Measurements from ENCODE around the gene HEY2. TPM values are rescaled to one million over a fixed set of nuclear protein-coding genes. Genes with fewer than 3 reads are reported as not detected.

Gene HEY2
- total RNA-seq, 1 donor from 2014 or later = 0.98 TPM

- H3K27me3 ChIP-seq = no peaks in the 10 kb centered on the region
- H3K36me3 ChIP-seq = no peaks in the 10 kb centered on the region
- DNase-seq (ENCODE audit: extremely low spot score in 2 of 2) = no peak
- TF ChIP-seq CTCF (IDR thresholded peaks at IDR 0.05) = no peak
- TF ChIP-seq POLR2AphosphoS5 (IDR thresholded peaks at IDR 0.05; ENCODE audit: insufficient read depth in 1 of 2, low read depth in 1 of 2) = no peak
- no peak for TF ChIP-seq POLR2A (IDR thresholded peaks at IDR 0.05)
- no peak overlapping the region for H3K27ac ChIP-seq
- intact Hi-C loops (cut with DNase I) = no loop called here
- H3K9me3 ChIP-seq = no peaks in the 10 kb centered on the region
- H3K4me1 ChIP-seq = peaks cover 33% of the 10 kb centered on the region
- H3K4me3 ChIP-seq = no peak overlapping the region
These were observed 47.9 kb downstream of the HEY2 start for GRCh38 chr6:125797120-125797885.

GRCh38 chr6:125797886-125798444 lies 48.5 kb downstream of the HEY2 start:
- intact Hi-C loops (cut with DNase I) = no loop called here
- Histone ChIP-seq H3K27ac (no peak overlapping the region), H3K36me3 (no peaks in the 10 kb centered on the region), H3K27me3 (no peaks in the 10 kb centered on the region), H3K4me1 (peaks cover 31% of the 10 kb centered on the region), H3K9me3 (no peaks in the 10 kb centered on the region), H3K4me3 (no peak overlapping the region)
- TF ChIP-seq CTCF (IDR thresholded peaks at IDR 0.05) (no peak), POLR2A (IDR thresholded peaks at IDR 0.05) (no peak), POLR2AphosphoS5 (IDR thresholded peaks at IDR 0.05; ENCODE audit: insufficient read depth in 1 of 2, low read depth in 1 of 2) (no peak)
- no peak for DNase-seq (ENCODE audit: extremely low spot score in 2 of 2)

GRCh38 chr6:125798734-125799508 lies 49.5 kb downstream of the HEY2 start:
- Histone ChIP-seq H3K36me3 (no peaks in the 10 kb centered on the region), H3K4me3 (no peak overlapping the region), H3K27ac (no peak overlapping the region), H3K9me3 (no peaks in the 10 kb centered on the region), H3K4me1 (peaks cover 31% of the 10 kb centered on the region), H3K27me3 (no peaks in the 10 kb centered on the region)
- DNase-seq (ENCODE audit: extremely low spot score in 2 of 2) = no peak
- intact Hi-C loops (cut with DNase I) = no loop called here
- TF ChIP-seq POLR2A (IDR thresholded peaks at IDR 0.05) (no peak), CTCF (IDR thresholded peaks at IDR 0.05) (no peak), POLR2AphosphoS5 (IDR thresholded peaks at IDR 0.05; ENCODE audit: insufficient read depth in 1 of 2, low read depth in 1 of 2) (no peak)

- intact Hi-C loops (cut with DNase I) = loop anchor here (10.0 kb wide), 1 partner anchor 52 kb away; no protein-coding TSS in a partner anchor
- Histone ChIP-seq H3K27me3 (no peaks in the 10 kb centered on the region), H3K27ac (no peak overlapping the region), H3K4me1 (peaks cover 18% of the 10 kb centered on the region), H3K4me3 (no peak overlapping the region), H3K9me3 (no peaks in the 10 kb centered on the region), H3K36me3 (no peaks in the 10 kb centered on the region)
- no peak for TF ChIP-seq CTCF (IDR thresholded peaks at IDR 0.05)
- TF ChIP-seq POLR2A (IDR thresholded peaks at IDR 0.05) = no peak
- no peak for TF ChIP-seq POLR2AphosphoS5 (IDR thresholded peaks at IDR 0.05; ENCODE audit: insufficient read depth in 1 of 2, low read depth in 1 of 2)
- no peak for DNase-seq (ENCODE audit: extremely low spot score in 2 of 2)
These were observed 53.0 kb downstream of the HEY2 start for GRCh38 chr6:125802383-125802782.
